ENCODE results near the gene DEFB113. TPM values are rescaled to one million over a fixed set of nuclear protein-coding genes. Genes with fewer than 3 reads are reported as not detected.

The DEFB113 gene
- total RNA-seq, 1 donor from 2014 or later: not detected

GRCh38 chr6:49937017-49937416 lies 32.4 kb downstream of the DEFB113 start:
- Mint-ChIP-seq H3K4me3 (no peak overlapping the region), H3K27ac (no peak overlapping the region), H3K4me1 (ENCODE audit: unreplicated experiment) (no peaks in the 10 kb centered on the region), H3K9me3 (no peaks in the 10 kb centered on the region), H3K36me3 (no peaks in the 10 kb centered on the region), H3K27me3 (no peaks in the 10 kb centered on the region)
- DNase-seq (ENCODE audit: extremely low spot score, unreplicated experiment): no peak
- TF ChIP-seq, protein P1, sequence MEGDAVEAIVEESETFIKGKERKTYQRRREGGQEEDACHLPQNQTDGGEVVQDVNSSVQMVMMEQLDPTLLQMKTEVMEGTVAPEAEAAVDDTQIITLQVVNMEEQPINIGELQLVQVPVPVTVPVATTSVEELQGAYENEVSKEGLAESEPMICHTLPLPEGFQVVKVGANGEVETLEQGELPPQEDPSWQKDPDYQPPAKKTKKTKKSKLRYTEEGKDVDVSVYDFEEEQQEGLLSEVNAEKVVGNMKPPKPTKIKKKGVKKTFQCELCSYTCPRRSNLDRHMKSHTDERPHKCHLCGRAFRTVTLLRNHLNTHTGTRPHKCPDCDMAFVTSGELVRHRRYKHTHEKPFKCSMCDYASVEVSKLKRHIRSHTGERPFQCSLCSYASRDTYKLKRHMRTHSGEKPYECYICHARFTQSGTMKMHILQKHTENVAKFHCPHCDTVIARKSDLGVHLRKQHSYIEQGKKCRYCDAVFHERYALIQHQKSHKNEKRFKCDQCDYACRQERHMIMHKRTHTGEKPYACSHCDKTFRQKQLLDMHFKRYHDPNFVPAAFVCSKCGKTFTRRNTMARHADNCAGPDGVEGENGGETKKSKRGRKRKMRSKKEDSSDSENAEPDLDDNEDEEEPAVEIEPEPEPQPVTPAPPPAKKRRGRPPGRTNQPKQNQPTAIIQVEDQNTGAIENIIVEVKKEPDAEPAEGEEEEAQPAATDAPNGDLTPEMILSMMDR (conservative IDR thresholded peaks at IDR 0.05): no peak

DNA sequence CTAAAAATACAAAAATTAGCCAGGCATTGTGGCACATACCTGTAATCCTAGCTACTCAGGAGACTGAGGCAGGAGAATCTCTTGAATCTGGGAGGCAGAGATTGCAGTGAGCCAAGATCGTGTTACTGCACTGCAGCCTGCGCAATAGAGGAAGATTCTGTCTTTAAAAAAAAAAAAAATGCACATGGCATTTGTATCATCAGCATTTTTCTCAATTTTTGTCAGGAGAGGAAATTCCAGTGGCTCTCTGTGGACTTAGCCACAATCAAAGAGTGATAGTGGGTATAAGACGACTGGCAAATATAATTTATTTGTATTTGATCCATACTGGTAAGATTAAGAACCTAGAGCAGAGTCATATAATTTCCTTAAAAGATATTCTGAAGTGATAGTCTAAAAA lies 34.0 kb downstream of the DEFB113 start:
- no peaks in the 10 kb centered on the region for H3K36me3 Mint-ChIP-seq
- peaks cover under 1% of the 10 kb centered on the region for H3K27me3 Mint-ChIP-seq
- TF ChIP-seq, protein P1 (conservative IDR thresholded peaks at IDR 0.05): no peak
- no peaks in the 10 kb centered on the region for H3K4me1 Mint-ChIP-seq (ENCODE audit: unreplicated experiment)
- H3K27ac Mint-ChIP-seq: no peak overlapping the region
- DNase-seq (ENCODE audit: extremely low spot score, unreplicated experiment): no peak
- H3K4me3 Mint-ChIP-seq: no peak overlapping the region
- no peaks in the 10 kb centered on the region for H3K9me3 Mint-ChIP-seq

DNA sequence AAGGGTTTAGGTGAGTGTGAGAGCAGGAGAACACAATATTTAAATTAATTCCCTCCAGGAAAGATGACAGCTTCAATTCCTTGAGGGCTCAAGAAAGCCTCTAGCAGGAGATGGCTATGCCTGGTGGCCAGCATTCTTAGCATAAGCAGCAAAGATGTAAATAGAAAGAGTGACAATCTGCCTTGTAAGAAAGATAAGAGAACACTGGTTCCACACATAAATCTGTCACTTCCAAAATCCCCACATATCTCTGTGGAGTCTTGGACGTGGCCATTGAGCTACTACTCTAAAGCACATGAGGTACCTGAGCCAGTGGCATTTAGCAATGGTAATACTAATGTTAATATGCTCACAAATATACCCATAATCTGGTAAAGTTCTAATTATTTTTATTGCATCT lies 34.7 kb downstream of the DEFB113 start:
- Mint-ChIP-seq H3K9me3 (no peaks in the 10 kb centered on the region), H3K4me3 (no peak overlapping the region)

DNA sequence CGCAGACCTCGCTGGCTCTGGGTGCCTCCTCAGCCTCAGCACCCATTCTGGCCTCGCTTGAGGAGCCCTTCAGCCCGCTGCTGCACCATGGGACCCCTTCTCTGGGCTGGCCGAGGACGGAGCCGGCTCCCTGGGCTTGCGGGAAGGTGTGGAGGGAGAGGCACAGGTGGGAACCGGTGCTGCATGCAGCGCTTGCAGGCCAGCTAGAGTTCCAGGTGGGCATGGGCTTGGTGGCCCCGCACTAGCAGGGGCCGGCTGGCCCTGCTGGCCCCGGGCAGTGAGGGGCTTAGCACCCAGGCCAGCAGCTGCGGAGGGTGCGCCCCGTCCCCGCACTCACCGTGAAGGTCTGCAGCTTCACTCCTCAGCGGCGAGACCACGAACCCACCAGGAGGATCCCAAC lies 35.9 kb downstream of the DEFB113 start:
- peaks cover 3% of the 10 kb centered on the region for H3K27me3 Mint-ChIP-seq
- no peak for DNase-seq (ENCODE audit: extremely low spot score, unreplicated experiment)
- no peaks in the 10 kb centered on the region for H3K36me3 Mint-ChIP-seq
- no peak overlapping the region for H3K27ac Mint-ChIP-seq
- TF ChIP-seq, protein P1 (conservative IDR thresholded peaks at IDR 0.05): no peak
- no peaks in the 10 kb centered on the region for H3K9me3 Mint-ChIP-seq
- H3K4me1 Mint-ChIP-seq (ENCODE audit: unreplicated experiment): no peaks in the 10 kb centered on the region
- no peak overlapping the region for H3K4me3 Mint-ChIP-seq

More for the DNA sequence above, 34.7 kb downstream of the DEFB113 start:
- no peak for DNase-seq (ENCODE audit: extremely low spot score, unreplicated experiment)
- Mint-ChIP-seq H3K27ac (no peak overlapping the region), H3K4me1 (ENCODE audit: unreplicated experiment) (no peaks in the 10 kb centered on the region), H3K36me3 (no peaks in the 10 kb centered on the region), H3K27me3 (peaks cover 3% of the 10 kb centered on the region)
- TF ChIP-seq, protein P1 (conservative IDR thresholded peaks at IDR 0.05): no peak

GRCh38 chr6:49929340-49929739 lies 40.1 kb downstream of the DEFB113 start:
- Mint-ChIP-seq H3K9me3 (no peaks in the 10 kb centered on the region), H3K27ac (no peak overlapping the region), H3K36me3 (no peaks in the 10 kb centered on the region), H3K4me3 (no peak overlapping the region), H3K27me3 (peaks cover 3% of the 10 kb centered on the region), H3K4me1 (ENCODE audit: unreplicated experiment) (peaks cover 6% of the 10 kb centered on the region)
- TF ChIP-seq, protein P1 (conservative IDR thresholded peaks at IDR 0.05): no peak
- DNase-seq (ENCODE audit: extremely low spot score, unreplicated experiment): no peak

- H3K9me3 Mint-ChIP-seq: no peaks in the 10 kb centered on the region
These were observed 45.6 kb downstream of the DEFB113 start for GRCh38 chr6:49923826-49924225.

More at GRCh38 chr6:49923826-49924225, 45.6 kb downstream of the DEFB113 start:
- Mint-ChIP-seq H3K36me3 (no peaks in the 10 kb centered on the region), H3K27ac (no peak overlapping the region), H3K4me3 (no peak overlapping the region), H3K27me3 (no peaks in the 10 kb centered on the region), H3K4me1 (ENCODE audit: unreplicated experiment) (peaks cover 6% of the 10 kb centered on the region)
- DNase-seq (ENCODE audit: extremely low spot score, unreplicated experiment): no peak
- TF ChIP-seq, protein P1 (conservative IDR thresholded peaks at IDR 0.05): no peak
